Measurements from ENCODE around the gene RAB7A.
"Not testable (repeated sequence)": the region's sequence is repeated elsewhere in the genome, so short reads cannot be mapped to it uniquely, and the experiment has no call there.

RAB7A gene

DNA sequence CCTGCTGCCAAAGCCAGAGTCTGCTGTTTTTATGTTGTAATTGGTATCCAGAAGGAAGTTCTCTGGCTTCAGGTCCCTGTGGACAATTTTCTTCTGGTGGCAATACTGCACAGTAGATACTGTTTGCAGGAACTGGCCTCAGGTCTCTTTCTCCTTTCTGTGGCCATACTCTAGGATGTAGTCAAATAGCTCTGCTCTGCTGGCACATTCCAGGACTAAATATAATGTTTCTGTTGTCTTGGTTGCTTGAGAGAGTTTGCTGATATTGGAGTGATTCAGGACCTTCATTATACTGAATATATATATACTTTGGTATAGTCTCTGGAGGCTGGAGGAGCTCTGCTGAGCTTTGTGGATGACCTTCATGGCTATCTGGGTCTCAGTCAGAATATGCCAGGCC lies 23.1 kb downstream of the RAB7A start:
- TF ChIP-seq, protein P1, sequence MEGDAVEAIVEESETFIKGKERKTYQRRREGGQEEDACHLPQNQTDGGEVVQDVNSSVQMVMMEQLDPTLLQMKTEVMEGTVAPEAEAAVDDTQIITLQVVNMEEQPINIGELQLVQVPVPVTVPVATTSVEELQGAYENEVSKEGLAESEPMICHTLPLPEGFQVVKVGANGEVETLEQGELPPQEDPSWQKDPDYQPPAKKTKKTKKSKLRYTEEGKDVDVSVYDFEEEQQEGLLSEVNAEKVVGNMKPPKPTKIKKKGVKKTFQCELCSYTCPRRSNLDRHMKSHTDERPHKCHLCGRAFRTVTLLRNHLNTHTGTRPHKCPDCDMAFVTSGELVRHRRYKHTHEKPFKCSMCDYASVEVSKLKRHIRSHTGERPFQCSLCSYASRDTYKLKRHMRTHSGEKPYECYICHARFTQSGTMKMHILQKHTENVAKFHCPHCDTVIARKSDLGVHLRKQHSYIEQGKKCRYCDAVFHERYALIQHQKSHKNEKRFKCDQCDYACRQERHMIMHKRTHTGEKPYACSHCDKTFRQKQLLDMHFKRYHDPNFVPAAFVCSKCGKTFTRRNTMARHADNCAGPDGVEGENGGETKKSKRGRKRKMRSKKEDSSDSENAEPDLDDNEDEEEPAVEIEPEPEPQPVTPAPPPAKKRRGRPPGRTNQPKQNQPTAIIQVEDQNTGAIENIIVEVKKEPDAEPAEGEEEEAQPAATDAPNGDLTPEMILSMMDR (IDR thresholded peaks at IDR 0.05; ENCODE audit: insufficient read depth, low read depth, low read length, missing control alignments): no peak
- H3K4me3 ChIP-seq (ENCODE audit: low read depth, low read length): no peak overlapping the region
- no peak for DNase-seq (ENCODE audit: low read depth)

DNA sequence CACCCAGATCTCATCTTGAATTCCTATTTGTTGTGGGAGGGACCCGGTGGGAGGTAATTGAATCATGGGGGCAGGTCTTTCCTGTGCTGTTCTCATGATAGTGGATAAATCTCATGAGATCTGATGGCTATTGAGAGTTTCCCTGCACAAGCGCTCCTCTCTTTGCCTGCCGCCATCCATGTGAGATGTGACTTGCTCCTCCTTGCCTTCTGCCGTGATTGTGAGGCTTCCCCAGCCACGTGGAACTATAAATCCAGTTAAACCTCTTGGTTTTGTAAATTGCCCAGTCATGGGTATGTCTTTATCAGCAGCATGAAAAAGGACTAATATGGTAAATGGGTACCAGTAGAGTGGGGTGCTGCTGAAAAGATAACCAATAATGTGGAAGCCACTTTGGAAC lies 23.6 kb downstream of the RAB7A start:
- not testable (repeated sequence) for DNase-seq (ENCODE audit: low read depth); H3K4me3 ChIP-seq (ENCODE audit: low read depth, low read length)

DNA sequence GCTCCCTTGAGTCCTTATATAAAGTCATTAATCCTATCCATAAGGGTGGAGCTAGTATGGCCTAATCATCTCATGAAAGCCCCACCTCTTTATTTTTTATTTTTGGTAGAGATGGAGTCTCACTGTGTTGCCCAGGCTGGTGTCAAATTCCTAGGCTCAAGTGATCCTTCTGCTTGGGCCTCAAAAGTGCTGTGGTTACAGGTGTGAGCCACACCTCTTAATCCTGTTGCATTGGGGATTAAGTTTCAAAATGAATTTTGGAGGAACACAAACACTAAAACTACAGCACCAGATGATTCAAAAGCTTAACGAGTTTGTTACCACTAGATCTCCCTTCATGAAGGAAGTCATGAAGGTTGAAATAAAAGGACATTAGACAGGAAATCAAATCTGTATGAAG lies 27.7 kb downstream of the RAB7A start:
- DNase-seq (ENCODE audit: low read depth): no peak
- H3K4me3 ChIP-seq (ENCODE audit: low read depth, low read length): no peak overlapping the region
- TF ChIP-seq, protein P1 (IDR thresholded peaks at IDR 0.05; ENCODE audit: insufficient read depth, low read depth, low read length, missing control alignments): no peak

DNA sequence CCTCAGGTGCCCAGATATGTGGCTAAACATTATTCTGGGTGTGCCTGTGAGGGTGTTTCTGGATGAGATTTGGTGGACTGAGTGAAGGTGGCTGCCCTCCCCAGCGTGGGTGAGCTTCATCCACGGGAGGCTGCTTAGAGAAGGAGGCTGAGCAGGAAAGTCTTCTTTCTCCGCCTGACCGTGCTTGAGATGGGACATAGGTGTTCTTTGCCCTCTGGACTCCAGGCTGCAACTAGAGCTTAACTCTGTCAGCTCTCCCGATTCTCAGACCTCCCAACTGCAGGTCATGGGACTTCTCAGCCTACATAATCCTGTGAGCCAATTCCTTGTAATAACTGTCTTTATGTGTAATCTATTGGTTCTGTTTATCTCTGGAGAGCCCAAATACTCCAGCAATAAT lies 34.1 kb downstream of the RAB7A start:
- TF ChIP-seq, protein P1 (IDR thresholded peaks at IDR 0.05; ENCODE audit: insufficient read depth, low read depth, low read length, missing control alignments): no peak
- DNase-seq (ENCODE audit: low read depth): no peak
- H3K4me3 ChIP-seq (ENCODE audit: low read depth, low read length): no peak overlapping the region

DNA sequence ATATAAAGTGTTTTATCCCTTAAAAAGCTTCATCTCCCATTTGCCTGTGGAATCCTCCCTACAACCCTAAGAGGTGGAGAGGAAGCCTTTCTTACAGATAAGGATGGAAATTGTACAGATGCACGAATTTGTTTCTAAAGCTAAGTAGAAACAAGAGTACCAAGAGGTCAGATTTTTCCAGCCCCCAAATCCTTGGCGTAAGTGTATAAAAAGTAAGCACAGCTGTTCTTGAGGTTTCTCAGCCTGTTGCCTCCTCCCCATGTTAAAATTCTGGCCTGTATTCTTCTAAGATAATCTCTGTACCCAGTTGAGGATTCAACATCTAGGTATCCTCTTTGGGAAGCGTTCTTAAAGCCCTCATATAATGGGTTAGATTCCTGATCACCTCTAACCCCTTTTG lies 34.9 kb downstream of the RAB7A start:
- TF ChIP-seq, protein P1 (IDR thresholded peaks at IDR 0.05; ENCODE audit: insufficient read depth, low read depth, low read length, missing control alignments): no peak
- DNase-seq (ENCODE audit: low read depth): no peak
- H3K4me3 ChIP-seq (ENCODE audit: low read depth, low read length): no peak overlapping the region

DNA sequence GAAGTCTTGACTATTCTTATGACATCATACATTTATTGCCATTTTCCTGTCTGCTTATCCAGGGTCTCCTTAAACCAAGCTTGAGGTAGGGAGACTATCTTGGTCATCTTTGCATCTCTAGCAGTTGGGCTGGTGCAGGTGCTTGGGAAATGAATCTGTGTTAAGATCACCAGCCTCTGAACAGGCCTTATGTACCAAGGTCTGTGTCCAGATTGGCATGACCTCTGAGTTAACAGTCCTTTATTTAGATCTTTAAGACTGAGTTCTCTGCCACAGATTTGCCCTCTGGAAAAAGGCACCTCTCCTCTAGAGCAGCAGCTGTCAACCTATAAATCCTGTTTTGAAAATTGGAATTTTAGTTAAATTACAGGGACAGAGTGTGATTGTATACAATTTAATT lies 35.4 kb downstream of the RAB7A start:
- no peak overlapping the region for H3K4me3 ChIP-seq (ENCODE audit: low read depth, low read length)
- no peak for DNase-seq (ENCODE audit: low read depth)
- TF ChIP-seq, protein P1 (IDR thresholded peaks at IDR 0.05; ENCODE audit: insufficient read depth, low read depth, low read length, missing control alignments): no peak

DNA sequence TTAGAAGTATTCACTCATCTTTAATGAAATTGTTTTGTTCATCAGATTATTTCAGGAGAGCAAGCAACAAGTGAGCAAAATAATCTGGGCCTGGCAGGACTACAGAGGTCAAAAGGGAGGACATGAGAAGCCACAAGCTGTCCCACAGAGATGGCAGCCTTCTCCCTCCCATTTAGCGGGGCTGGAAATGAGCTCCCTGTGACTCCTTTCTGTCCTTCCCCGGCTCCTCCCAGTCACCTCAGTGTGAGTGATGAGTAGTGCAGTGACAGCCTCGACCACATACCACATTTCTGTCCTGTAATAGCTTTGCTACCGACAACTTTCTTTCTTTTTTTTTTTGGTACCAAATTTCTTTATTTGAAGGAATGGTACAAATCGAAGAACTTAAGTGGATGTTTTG lies 38.0 kb downstream of the RAB7A start:
- TF ChIP-seq, protein P1 (IDR thresholded peaks at IDR 0.05; ENCODE audit: insufficient read depth, low read depth, low read length, missing control alignments): no peak
- no peak overlapping the region for H3K4me3 ChIP-seq (ENCODE audit: low read depth, low read length)
- DNase-seq (ENCODE audit: low read depth): no peak

DNA sequence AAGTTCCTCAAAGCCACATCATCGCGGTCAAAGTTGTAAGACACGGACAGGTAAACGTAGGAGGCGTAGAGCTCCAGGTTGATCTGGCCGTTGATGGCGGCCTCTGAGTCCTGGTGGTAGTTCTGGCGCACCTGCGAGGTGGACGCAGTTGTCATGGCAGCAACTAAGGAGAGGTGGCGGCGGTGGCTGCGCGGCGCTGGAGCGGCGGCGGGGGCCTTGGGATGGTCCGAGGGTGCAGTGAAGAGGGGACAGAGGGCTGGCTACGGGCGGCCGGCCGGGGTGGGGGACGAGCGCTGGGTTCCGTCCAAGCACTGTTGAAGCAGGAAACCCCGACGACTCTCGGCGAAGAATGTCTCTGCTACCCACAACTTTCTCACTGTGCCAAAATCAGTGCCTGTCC lies 38.9 kb downstream of the RAB7A start:
- TF ChIP-seq, protein P1 (IDR thresholded peaks at IDR 0.05; ENCODE audit: insufficient read depth, low read depth, low read length, missing control alignments): no peak
- H3K4me3 ChIP-seq (ENCODE audit: low read depth, low read length): no peak overlapping the region
- DNase-seq (ENCODE audit: low read depth): no peak
